ENCODE results near the gene NDUFAF8.

DNA sequence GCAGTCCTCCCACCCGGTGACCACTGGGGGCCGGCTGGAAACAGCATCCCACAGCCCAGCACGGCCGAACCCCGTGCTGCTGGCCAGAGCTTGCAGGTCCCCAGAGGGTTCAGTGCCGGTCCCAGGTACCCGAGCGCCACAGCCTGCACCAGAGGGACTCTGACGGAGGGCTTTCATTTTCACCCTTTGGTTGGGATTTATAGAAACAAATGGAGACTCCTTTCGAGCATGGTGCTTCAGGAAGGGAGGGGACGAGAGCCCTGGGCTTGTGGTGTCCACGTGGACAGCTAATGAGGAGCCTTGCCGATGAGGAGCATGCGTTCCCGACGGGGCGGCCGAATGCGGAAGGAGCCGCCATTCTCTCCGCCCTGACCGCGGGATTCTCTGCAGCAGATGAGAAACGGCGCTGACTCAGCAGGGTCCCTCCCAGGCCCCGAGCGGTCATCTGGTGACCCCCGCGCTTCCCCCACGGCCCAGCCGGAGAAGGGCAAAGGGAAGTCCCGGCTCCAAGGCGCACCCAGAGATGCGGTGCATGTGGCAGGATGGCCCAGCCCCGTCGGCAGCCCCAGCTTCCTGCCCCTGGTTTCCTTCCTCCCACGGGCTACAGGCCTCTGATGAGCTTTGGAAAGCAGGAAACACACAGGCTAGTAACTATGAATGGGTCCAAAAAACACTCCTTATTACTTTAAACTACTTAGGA, 46.2 kb downstream of the NDUFAF8 start:
- TF ChIP-seq, protein P1, sequence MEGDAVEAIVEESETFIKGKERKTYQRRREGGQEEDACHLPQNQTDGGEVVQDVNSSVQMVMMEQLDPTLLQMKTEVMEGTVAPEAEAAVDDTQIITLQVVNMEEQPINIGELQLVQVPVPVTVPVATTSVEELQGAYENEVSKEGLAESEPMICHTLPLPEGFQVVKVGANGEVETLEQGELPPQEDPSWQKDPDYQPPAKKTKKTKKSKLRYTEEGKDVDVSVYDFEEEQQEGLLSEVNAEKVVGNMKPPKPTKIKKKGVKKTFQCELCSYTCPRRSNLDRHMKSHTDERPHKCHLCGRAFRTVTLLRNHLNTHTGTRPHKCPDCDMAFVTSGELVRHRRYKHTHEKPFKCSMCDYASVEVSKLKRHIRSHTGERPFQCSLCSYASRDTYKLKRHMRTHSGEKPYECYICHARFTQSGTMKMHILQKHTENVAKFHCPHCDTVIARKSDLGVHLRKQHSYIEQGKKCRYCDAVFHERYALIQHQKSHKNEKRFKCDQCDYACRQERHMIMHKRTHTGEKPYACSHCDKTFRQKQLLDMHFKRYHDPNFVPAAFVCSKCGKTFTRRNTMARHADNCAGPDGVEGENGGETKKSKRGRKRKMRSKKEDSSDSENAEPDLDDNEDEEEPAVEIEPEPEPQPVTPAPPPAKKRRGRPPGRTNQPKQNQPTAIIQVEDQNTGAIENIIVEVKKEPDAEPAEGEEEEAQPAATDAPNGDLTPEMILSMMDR (IDR thresholded peaks at IDR 0.05), result no peak
- no peak for TF ChIP-seq HDAC2 (IDR thresholded peaks at IDR 0.05)
- TF ChIP-seq RARB (CRISPR knock-in tag; IDR thresholded peaks at IDR 0.05), result no peak
- TF ChIP-seq HES2 (IDR thresholded peaks at IDR 0.05), result no peak
- TF ChIP-seq POLR2A (IDR thresholded peaks at IDR 0.05; ENCODE audit: low read length), result no peak
- TF ChIP-seq, protein P2, sequence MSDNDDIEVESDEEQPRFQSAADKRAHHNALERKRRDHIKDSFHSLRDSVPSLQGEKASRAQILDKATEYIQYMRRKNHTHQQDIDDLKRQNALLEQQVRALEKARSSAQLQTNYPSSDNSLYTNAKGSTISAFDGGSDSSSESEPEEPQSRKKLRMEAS (IDR thresholded peaks at IDR 0.05), result no peak
- TF ChIP-seq, protein P3, sequence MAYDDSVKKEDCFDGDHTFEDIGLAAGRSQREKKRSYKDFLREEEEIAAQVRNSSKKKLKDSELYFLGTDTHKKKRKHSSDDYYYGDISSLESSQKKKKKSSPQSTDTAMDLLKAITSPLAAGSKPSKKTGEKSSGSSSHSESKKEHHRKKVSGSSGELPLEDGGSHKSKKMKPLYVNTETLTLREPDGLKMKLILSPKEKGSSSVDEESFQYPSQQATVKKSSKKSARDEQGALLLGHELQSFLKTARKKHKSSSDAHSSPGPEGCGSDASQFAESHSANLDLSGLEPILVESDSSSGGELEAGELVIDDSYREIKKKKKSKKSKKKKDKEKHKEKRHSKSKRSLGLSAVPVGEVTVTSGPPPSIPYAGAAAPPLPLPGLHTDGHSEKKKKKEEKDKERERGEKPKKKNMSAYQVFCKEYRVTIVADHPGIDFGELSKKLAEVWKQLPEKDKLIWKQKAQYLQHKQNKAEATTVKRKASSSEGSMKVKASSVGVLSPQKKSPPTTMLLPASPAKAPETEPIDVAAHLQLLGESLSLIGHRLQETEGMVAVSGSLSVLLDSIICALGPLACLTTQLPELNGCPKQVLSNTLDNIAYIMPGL (CRISPR knock-in tag; IDR thresholded peaks at IDR 0.05; ENCODE audit: borderline replicate concordance), result no peak
- no peak for TF ChIP-seq RAD21 (conservative IDR thresholded peaks at IDR 0.05 in 1 of 2, IDR thresholded peaks at IDR 0.05 in 1 of 2)
- no peak for TF ChIP-seq RFX5 (IDR thresholded peaks at IDR 0.05)
- TF ChIP-seq, protein P4, sequence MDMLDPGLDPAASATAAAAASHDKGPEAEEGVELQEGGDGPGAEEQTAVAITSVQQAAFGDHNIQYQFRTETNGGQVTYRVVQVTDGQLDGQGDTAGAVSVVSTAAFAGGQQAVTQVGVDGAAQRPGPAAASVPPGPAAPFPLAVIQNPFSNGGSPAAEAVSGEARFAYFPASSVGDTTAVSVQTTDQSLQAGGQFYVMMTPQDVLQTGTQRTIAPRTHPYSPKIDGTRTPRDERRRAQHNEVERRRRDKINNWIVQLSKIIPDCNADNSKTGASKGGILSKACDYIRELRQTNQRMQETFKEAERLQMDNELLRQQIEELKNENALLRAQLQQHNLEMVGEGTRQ (IDR thresholded peaks at IDR 0.05), result no peak
- TF ChIP-seq EHMT2 (IDR thresholded peaks at IDR 0.05; ENCODE audit: low read depth), result no peak
- TF ChIP-seq ZSCAN20 (CRISPR knock-in tag; IDR thresholded peaks at IDR 0.05), result no peak
